Caco-2 (cell line): ENCODE measurements around the gene TM9SF3. TPM values are rescaled to one million over a fixed set of nuclear protein-coding genes. Genes with fewer than 3 reads are reported as not detected.

Source experiments
- BruUV-seq: library from RNA; stranded (reverse); fragments of 400-500 nt; replicated peaks from 2 replicates; lab custom pipeline; 2021; lab: Mats Ljungman, UMichigan
- CTCF ChIA-PET: fragments of 300-600 bp; sonication (Branson Sonifier 250); formaldehyde crosslinking; loops from one replicate; lab custom pipeline; 2022; ENCODE audit warnings: antibody characterized with exemption; lab: Charles Lee
- POLR2A ChIA-PET: fragments of 300-600 bp; sonication (Branson Sonifier 250); formaldehyde crosslinking; loops from one replicate; lab custom pipeline; 2022; ENCODE audit warnings: antibody characterized with exemption; lab: Charles Lee
- DNase-seq, 2 experiments: peaks; one replicate each; pipeline versions ENCODE4 v3.0.0 to v3.0.0-alpha.2; 2020 to 2022
- H3K27me3 ChIP-seq: replicated peaks from 2 replicates; pipeline ENCODE4 v1.6.0; 2011; ENCODE audit warnings: low read length; ENCODE audit not compliant: control insufficient read depth, insufficient read depth
- H3K36me3 ChIP-seq: 2 replicates; pipeline ENCODE4 v1.5.1; 2011; ENCODE audit warnings: low read length; ENCODE audit not compliant: control insufficient read depth, insufficient read depth
- H3K4me1 ChIP-seq: fragments of 250-450 bp; sonication (Bioruptor Pico); 2 replicates; pipeline ENCODE4 v1.5.1; 2020; ENCODE audit warnings: mild to moderate bottlenecking
- H3K4me3 ChIP-seq: 2 replicates; pipeline ENCODE4 v1.5.1; 2011; ENCODE audit warnings: low read depth, mild to moderate bottlenecking, control low read depth, low read length
- H3K9me3 ChIP-seq: fragments of 250-450 bp; sonication (Bioruptor Pico); 2 replicates; pipeline ENCODE4 v1.5.1; 2020; ENCODE audit warnings: mild to moderate bottlenecking, moderate library complexity
- H3K27ac Mint-ChIP-seq: one replicate; pipeline ENCODE4 v1.8.0; 2022; ENCODE audit warnings: mixed read lengths; ENCODE audit not compliant: unreplicated experiment
- H3K27me3 Mint-ChIP-seq: one replicate; pipeline ENCODE4 v1.8.0; 2022; ENCODE audit warnings: mixed read lengths; ENCODE audit not compliant: insufficient read depth, unreplicated experiment
- H3K36me3 Mint-ChIP-seq: one replicate; pipeline ENCODE4 v1.8.0; 2022; ENCODE audit warnings: mild to moderate bottlenecking, mixed read lengths; ENCODE audit not compliant: insufficient read depth, unreplicated experiment
- H3K4me1 Mint-ChIP-seq: one replicate; pipeline ENCODE4 v1.8.0; 2022; ENCODE audit warnings: low read depth, mixed read lengths; ENCODE audit not compliant: unreplicated experiment
- H3K4me3 Mint-ChIP-seq: one replicate; pipeline ENCODE4 v1.8.0; 2022; ENCODE audit warnings: mild to moderate bottlenecking, moderate library complexity, mixed read lengths; ENCODE audit not compliant: unreplicated experiment
- H3K9me3 Mint-ChIP-seq: one replicate; pipeline ENCODE4 v1.8.0; 2022; ENCODE audit warnings: mixed read lengths; ENCODE audit not compliant: unreplicated experiment
- CTCF ChIP-seq, 2 experiments: fragments of 200-600 bp in 1 of 2; IDR thresholded peaks; 1 replicate in 1 of 2; 2 replicates in 1 of 2; pipeline versions ENCODE4 v1.5.1 to v1.8.0; 2011 to 2022; ENCODE audit warnings: antibody characterized with exemption in 1 of 2, control low read depth in 1 of 2, inconsistent platforms in 1 of 2, low read depth in 1 of 2, low read length in 1 of 2, mild to moderate bottlenecking in 1 of 2, moderate library complexity in 1 of 2; ENCODE audit not compliant: insufficient read depth in 1 of 2, severe bottlenecking in 1 of 2, unreplicated experiment in 1 of 2
- intact Hi-C: fragments of 100-400 bp; cut with micrococcal nuclease; formaldehyde crosslinking; loops from one replicate; pipeline ENCODE4 v1.10.0; 2022; ENCODE audit not compliant: unreplicated experiment
- total RNA-seq: library from RNA; stranded (reverse); gene quantifications from 2 replicates; pipeline ENCODE4 v1.2.3, GENCODE V29; 2022

The TM9SF3 gene
- total RNA-seq, 1 experiment from 2014 or later: 176 TPM

- H3K36me3 ChIP-seq: no peaks in the 10 kb centered on the region
- no peaks in the 10 kb centered on the region for H3K27me3 ChIP-seq
- H3K4me1 Mint-ChIP-seq: no peaks in the 10 kb centered on the region
- H3K9me3 Mint-ChIP-seq: no peaks in the 10 kb centered on the region
- ChIA-PET CTCF (no interaction called here), POLR2A (no interaction called here)
- H3K4me3 Mint-ChIP-seq: no peak overlapping the region
- BruUV-seq: no TSS peak
- H3K27ac Mint-ChIP-seq: no peak overlapping the region
- intact Hi-C loops: no loop called here
- no peak overlapping the region for H3K4me3 ChIP-seq
- H3K27me3 Mint-ChIP-seq: peaks cover 17% of the 10 kb centered on the region
- no peaks in the 10 kb centered on the region for H3K36me3 Mint-ChIP-seq
- no peak for TF ChIP-seq CTCF (IDR thresholded peaks at IDR 0.05; ENCODE audit: insufficient read depth in 1 of 2, low read depth in 1 of 2, low read length in 1 of 2, severe bottlenecking in 1 of 2, unreplicated experiment in 1 of 2)
- DNase-seq: no peak
- no peaks in the 10 kb centered on the region for H3K9me3 ChIP-seq
- no peaks in the 10 kb centered on the region for H3K4me1 ChIP-seq
Observed at GRCh38 chr10:96500050-96500449, 86.8 kb downstream of the TM9SF3 start.

GRCh38 chr10:96497391-96497790, 89.4 kb downstream of the TM9SF3 start:
- TF ChIP-seq CTCF (IDR thresholded peaks at IDR 0.05; ENCODE audit: insufficient read depth in 1 of 2, low read depth in 1 of 2, low read length in 1 of 2, severe bottlenecking in 1 of 2, unreplicated experiment in 1 of 2): no peak
- CTCF ChIA-PET: no interaction called here
- H3K4me3 ChIP-seq: no peak overlapping the region
- BruUV-seq: no TSS peak
- intact Hi-C loops: no loop called here
- Mint-ChIP-seq H3K27me3 (peaks cover 25% of the 10 kb centered on the region), H3K27ac (no peak overlapping the region), H3K9me3 (no peaks in the 10 kb centered on the region), H3K36me3 (no peaks in the 10 kb centered on the region), H3K4me1 (no peaks in the 10 kb centered on the region), H3K4me3 (no peak overlapping the region)
- DNase-seq: no peak
- H3K9me3 ChIP-seq: no peaks in the 10 kb centered on the region
- no peaks in the 10 kb centered on the region for H3K27me3 ChIP-seq
- no peaks in the 10 kb centered on the region for H3K4me1 ChIP-seq
- H3K36me3 ChIP-seq: no peaks in the 10 kb centered on the region
- POLR2A ChIA-PET: no interaction called here

GRCh38 chr10:96496281-96496925, 90.4 kb downstream of the TM9SF3 start:
- no peaks in the 10 kb centered on the region for H3K9me3 Mint-ChIP-seq
- ChIA-PET CTCF (interaction anchor here (1.3 kb wide), 1 partner anchor 15 kb away, joined by 5 read pairs; no protein-coding TSS in a partner anchor), POLR2A (no interaction called here)
- peaks cover 17% of the 10 kb centered on the region for H3K27me3 Mint-ChIP-seq
- intact Hi-C loops: no loop called here
- Histone ChIP-seq H3K4me3 (no peak overlapping the region), H3K9me3 (no peaks in the 10 kb centered on the region), H3K4me1 (no peaks in the 10 kb centered on the region), H3K36me3 (no peaks in the 10 kb centered on the region), H3K27me3 (no peaks in the 10 kb centered on the region)
- no peaks in the 10 kb centered on the region for H3K36me3 Mint-ChIP-seq
- DNase-seq: peak in 1 of 2 experiments; percentile 49
- no peak overlapping the region for H3K27ac Mint-ChIP-seq
- H3K4me3 Mint-ChIP-seq: no peak overlapping the region
- no peak for TF ChIP-seq CTCF (IDR thresholded peaks at IDR 0.05; ENCODE audit: insufficient read depth in 1 of 2, low read depth in 1 of 2, low read length in 1 of 2, severe bottlenecking in 1 of 2, unreplicated experiment in 1 of 2)
- H3K4me1 Mint-ChIP-seq: no peaks in the 10 kb centered on the region
- no TSS peak for BruUV-seq
